IMR-90 (cell line): Measurements from ENCODE around the gene GOLIM4.
A peak's percentile ranks its signal among the peaks of the same experiment; 100 is the strongest.

ENCODE experiments used
- MAFK ChIP-seq: IDR thresholded peaks from 2 replicates; pipeline ENCODE4 v1.6.1; 2012; ENCODE audit warnings: low read depth, low read length, improper control_type of control experiment
- MXI1 ChIP-seq: IDR thresholded peaks from 2 replicates; pipeline ENCODE4 v1.6.1; 2012; ENCODE audit warnings: low read depth, mild to moderate bottlenecking, low read length, moderate library complexity, borderline replicate concordance
- POLR2A ChIP-seq: IDR thresholded peaks from 2 replicates; pipeline ENCODE4 v1.6.1; 2012; ENCODE audit warnings: mild to moderate bottlenecking, low read depth, low read length
- RAD21 ChIP-seq: IDR thresholded peaks from 2 replicates; pipeline ENCODE4 v1.6.1; 2012; ENCODE audit warnings: low read length, improper control_type of control experiment
- RFX5 ChIP-seq: IDR thresholded peaks from 2 replicates; pipeline ENCODE4 v1.8.0; 2012; ENCODE audit warnings: low read depth, mild to moderate bottlenecking, low read length, moderate library complexity
- TF ChIP-seq, protein P1 (sequence below): conservative IDR thresholded peaks from 2 replicates; pipeline ENCODE4 v1.5.1; 2012; ENCODE audit warnings: mild to moderate bottlenecking, low read depth, low read length, improper control_type of control experiment

DNA sequence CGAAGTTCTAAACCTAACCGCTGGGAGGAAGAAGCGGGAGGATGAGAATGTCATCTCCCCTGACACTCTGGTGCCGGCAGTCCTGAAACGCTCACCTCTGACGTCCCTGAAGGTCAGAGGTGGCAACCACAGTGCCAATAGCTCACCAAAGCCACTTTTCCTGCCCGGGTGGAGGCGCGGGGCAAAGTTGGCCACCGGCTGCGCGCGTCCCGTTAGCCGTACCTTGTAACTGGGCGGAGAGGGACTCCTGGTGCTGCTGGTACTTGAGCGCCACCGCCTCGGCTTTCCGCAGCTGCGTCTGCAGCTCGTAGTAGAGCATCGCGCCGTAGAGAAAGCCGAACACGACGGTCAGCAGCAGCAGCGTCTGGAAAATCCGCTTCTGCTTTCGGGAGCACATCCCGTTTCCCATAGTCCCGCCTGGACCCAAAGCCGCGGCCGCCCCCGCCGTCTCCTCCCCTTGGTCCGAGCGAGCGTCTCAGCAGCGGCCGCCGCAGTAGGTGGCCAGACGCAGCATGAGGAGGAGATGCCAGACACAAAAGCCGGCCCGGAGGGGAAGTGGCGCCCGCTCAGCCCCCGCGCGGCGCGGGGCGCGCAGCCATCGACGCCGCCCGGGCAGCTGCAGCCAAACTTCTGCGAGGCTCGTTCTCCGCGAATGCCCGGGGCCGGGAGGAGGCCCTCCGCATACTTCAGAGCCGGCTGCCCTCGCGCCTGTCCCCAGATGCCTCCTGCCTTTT lies 680 bp downstream of the GOLIM4 start:
- TF ChIP-seq MXI1 (peak; percentile 38; the same call in 1 of the 2 replicates), RAD21 (no peak), RFX5 (no peak), POLR2A (peak; percentile 87), MAFK (no peak)
- TF ChIP-seq, protein P1, sequence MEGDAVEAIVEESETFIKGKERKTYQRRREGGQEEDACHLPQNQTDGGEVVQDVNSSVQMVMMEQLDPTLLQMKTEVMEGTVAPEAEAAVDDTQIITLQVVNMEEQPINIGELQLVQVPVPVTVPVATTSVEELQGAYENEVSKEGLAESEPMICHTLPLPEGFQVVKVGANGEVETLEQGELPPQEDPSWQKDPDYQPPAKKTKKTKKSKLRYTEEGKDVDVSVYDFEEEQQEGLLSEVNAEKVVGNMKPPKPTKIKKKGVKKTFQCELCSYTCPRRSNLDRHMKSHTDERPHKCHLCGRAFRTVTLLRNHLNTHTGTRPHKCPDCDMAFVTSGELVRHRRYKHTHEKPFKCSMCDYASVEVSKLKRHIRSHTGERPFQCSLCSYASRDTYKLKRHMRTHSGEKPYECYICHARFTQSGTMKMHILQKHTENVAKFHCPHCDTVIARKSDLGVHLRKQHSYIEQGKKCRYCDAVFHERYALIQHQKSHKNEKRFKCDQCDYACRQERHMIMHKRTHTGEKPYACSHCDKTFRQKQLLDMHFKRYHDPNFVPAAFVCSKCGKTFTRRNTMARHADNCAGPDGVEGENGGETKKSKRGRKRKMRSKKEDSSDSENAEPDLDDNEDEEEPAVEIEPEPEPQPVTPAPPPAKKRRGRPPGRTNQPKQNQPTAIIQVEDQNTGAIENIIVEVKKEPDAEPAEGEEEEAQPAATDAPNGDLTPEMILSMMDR, result no peak
